Suppressor macrophage treated with lipopolysaccharide for 4 hours (primary cell): ENCODE measurements around the gene MAD1L1.

ENCODE experiments used
- DNase-seq: peaks from one replicate; pipeline ENCODE4 v3.0.0-alpha.2; 2020

MAD1L1 gene

DNA sequence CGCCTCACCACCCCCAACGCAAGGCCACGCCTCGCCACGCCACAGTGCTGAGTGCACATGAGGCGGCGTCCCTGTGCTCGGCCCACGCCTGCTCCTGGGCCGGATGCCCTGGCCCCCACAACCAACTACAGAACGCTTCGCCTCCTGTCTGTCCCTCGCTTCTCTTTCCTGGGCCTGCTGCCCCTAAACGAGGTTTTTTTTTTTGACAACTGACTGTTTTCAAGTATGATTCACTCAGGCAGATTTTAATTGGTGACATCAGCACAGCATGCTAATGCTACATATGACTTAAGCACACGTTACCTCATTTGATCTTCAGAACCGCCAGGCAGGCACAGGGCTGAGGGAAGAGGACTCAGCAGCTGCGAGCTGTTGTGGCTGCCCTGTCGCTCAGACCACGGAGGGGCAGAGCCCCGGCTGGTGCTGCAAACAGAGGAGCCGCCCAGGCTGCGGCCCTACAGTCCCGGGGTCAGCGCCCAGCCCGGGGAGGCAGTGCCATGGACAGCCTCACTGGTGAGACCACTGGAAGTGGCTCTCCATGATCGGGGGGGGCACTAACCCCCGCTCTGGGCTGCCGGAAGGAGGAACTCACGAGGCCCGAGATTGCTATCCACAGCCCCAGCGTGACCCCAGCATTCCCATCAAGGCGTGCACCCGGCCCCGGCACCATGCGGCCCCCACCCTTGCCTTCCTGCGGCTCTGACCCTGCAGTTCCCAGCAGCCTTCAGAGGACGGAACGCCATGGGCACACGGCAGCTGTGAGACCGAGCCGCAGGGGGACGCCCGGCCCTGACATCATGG, 212.8 kb downstream of the MAD1L1 start:
- peak; percentile 93 for DNase-seq

DNA sequence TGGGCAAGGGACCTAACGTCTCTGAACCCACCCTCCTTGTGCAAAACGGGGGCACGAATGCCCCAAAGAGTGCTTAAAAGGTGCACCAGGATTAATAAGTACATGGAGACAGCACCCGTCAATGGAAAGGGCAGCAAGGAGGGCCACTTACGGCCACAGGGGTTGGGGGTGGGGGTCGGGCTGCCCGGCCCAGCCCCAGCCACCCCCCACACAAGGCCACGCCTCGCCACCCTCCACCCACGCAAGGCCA, 213.4 kb downstream of the MAD1L1 start:
- DNase-seq, result no peak

GRCh38 chr7:2018569-2019460, 213.9 kb downstream of the MAD1L1 start:
- peak; percentile 87 for DNase-seq

- no peak for DNase-seq
Measured at GRCh38 chr7:2017914-2018568, 214.7 kb downstream of the MAD1L1 start.

- DNase-seq, result no peak
Measured at GRCh38 chr7:2017481-2017891, 215.3 kb downstream of the MAD1L1 start.

DNA sequence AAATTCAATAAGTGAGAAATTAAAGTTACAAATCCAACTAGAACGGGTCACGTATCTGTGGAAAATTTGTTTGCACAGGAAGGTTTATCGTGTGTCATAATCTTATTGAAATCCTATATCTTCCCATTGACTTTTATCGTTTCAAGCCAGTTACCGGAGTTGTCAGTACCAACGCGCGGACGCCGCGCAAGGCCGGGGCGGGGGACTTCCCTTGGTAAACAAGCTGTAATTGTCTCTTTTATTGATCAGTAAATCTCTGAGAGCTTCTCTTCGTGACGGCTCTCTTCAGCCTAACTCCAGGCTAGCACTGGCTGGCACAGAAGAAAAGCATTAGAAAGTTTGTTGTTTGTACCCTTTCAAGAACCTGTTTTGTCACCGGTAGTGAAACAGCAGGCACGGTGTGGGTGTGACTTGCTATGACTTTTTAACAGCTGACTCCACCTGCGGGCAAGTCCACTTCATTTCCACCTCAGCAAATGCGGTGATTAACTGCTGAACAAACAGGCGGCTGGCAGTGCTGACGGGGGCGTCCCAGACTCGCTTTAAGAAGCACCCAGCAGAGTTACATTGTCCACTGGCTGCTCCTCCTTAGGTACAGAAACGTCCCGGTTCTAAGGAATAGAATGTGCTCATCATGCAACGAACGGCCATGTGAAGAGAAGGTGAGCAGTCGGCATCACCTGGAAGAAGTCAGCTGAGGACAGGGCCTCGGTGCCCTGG, 215.8 kb downstream of the MAD1L1 start:
- DNase-seq, result no peak

DNA sequence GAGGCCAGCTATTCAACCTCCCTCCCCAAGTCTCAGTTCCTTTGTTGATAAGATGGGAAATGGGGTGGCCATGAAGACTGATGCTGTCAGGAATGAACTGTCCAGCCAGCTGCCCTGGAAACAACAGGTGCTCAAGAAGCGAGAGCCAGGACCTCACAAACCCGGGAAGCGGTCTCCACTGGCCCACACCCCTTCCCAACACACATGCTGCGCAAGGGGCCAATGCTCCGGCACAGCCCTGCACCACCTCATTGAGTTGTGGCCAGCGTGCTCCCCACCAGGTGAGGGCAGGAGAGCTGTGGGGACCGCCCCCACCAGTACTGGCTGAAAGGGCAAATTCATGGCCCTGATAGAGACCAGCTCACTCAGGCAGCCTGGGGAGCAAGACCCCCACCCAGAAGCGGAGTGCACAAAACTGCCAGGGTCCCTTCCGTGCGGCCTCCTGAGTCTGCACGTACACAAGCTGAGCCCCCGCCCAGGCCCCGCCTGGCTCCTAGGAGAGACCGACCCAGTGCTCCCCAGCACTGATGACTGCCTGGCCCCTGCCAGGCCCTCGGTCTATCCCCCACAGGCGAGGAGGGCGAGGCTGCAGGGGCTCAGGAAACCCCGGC, 216.6 kb downstream of the MAD1L1 start:
- DNase-seq, result no peak

- no peak for DNase-seq
Measured at GRCh38 chr7:2015251-2015871, 217.4 kb downstream of the MAD1L1 start.

DNA sequence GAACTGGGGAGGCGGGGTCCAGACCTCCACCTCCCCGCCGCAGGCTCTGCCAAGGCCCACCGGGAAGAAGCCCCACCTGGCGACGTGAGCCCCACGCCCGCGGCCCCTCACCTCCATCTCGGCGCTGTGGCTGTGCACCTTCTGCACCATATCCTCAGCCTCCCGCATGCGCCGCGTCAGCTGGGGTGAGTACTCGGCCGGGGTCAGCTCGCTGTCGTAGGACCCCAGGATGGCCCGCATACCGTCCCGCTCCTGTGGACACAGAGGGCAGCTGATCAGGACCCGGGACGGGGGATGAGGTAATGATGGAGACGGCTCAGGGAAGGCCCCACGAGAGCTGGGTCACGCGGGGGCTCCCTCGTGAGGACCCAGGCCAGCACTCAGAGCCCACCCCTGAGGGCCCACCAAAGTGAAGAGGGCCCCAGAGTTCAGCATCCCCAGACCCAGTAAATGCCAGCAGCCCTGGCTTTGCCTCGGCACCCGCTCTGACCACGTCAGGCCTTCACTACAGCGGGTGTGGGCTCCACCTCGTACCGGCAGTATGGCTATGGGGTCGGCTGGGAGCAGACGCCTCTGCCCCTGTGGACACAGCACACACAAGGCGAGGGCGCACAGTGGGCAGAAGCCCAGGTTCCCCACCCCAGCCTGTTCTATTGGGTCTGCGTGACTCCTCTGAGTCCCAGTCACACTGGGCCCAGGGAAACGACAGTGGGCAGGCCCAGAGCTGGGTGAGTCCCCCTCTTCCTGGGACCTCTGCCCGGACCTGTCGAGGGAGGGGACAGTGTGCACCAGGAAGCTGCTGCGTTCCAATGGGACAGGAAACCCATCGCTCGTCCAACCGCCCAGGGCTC, 218.1 kb downstream of the MAD1L1 start:
- no peak for DNase-seq

GRCh38 chr7:2013381-2014311, 219.1 kb downstream of the MAD1L1 start:
- no peak for DNase-seq

GRCh38 chr7:2012981-2013380, 219.8 kb downstream of the MAD1L1 start:
- no peak for DNase-seq

DNA sequence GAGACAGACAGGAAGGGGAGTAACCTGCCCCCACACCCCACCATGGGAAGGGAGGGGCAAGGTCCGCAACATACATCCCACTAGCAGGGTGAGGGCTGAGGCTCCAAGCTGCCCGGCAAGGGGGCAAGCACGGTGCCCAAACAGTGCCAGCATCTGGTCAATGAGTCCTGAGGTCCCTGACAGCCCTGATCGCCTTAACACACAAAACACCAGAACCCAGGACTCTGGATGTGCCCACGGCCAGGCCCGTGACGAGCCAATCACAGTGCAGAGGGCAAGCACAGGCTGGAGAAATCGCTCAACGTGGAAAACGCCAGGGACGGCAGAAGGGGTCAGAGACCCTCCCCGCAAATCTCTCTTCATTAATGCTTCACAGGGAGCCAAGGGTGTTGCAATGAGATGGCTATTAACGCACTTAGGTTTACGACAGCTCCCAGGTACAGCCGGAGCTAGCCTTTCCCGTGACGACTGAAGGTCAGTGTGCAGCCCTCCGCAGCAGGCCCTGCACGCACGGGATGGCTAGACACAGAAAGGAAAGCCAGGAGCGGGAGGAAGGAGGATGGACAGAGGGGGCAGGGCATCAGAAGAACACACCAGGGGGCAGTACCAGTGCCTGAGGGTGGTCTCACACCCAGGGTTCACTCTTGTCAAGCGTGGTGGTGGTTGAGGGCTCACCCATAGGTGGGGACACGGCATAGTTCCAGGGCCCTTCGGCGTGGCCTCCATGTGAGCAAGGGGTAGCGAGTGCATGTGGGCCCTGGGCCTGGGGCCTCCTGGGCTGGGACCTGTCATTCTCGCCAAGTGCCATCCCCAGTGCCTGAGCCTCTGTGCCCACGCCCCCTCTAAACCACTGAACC, 220.5 kb downstream of the MAD1L1 start:
- DNase-seq, result no peak

DNA sequence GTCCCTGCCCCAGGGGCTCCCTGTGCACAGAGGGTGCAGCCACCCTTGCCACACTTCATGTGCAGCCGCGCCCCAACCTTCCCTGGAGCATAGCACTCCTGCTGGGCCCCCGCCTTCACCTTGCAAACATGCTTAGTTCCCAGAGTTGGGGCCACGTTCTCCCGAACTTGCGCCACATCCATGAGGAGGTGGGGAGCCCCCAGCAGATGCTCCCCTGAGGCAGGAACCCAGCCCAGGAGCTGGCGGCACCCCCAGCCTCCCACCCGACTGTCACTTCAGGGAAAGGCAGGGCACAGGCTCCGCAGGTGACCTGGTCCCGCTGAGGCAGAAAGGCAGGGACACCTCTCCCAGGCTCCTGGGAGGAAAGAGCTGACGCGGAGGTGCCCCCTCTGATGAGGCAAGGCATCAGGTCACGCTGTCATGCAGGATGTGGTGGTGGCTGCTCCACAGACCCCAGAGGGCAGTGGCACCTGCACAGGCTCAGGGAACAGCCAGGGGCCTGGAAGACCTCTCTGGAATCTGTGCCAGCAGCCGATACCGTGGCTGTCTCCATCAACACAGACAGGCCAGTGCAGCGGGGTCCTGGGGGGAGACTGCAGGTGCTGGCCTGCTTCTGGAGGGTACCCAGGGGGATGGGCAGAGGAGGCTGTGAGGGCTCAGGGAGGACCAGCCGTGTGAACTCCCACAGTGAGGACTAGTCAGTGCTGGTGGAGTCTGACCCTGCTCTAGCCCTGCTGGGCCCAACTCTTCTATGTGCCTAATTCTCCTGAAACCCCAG, 221.3 kb downstream of the MAD1L1 start:
- DNase-seq, result no peak

DNA sequence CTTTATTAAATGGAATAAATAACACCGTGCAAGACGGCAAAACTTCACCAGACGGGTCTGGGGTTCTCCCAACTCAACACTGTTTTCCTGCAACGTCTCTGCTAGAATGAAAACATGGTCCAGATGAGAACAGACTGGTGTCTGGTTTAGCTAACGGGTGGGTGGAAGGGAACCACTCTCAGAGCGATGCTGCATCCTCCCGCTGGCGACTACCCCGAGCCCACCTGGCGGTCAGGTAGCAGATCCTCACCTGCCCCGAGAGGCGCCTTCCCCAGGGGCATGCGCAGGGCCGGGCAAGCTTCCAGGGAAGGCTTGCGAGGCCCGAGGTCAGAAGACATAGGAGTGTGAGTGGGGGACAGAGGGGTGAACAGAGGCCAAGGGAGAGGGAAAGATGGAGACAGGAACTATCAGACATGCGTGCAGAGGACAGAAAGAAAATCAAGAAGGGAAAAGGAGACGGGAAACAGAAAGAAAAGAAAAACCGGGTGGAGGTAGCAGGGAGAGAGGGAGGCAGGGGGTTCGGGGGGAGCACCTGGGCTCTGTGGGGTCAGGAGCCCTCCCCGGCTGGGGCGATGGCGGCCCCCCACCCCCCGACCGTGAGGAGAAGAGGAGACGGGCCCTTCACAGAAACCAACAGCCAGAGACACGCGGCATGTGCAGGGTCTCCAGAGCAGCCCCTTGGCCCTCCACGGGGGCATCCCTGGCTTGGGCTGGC, 222.0 kb downstream of the MAD1L1 start:
- DNase-seq, result no peak

DNA sequence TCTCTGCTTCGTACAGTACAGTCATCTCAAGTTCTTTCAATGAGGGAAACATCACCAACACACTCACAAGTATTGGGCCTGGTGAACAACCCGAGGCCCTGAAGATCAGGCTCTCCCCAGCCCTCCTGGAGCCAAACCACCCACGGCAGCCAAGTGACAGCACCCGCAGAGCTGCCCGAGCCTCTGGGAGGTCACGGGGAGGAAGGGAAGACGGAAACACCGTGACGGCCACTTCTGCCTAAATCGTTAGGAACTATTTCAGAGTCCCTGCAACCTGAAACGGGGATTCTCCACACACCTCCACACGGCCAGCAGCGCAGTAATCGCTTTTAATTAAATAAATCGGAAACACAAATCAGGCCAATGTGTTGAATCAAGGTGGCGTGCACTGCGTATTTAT, 222.6 kb downstream of the MAD1L1 start:
- DNase-seq, result no peak

DNA sequence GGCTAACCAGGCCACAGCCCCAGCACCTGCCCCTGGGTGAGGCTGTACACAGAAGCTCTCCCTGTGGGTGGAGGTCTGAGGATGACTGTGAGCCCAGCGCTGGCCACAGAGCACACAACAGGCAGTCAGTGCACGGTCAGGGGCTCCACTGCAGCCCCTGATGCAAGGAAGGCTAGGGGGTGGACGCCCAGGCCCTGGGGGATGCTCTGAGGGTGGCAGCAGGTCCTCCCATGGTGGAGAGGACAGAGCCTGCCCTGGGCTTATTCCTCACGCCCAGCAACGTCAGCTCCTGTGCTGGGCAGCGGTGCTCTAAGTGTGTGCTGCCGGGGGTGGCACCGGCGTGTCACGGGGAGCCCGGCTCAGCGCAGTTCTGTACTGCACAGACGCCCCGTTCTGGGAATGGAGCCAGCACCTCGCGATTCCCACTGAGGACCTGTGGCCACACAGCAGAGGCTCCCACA, 223.2 kb downstream of the MAD1L1 start:
- DNase-seq, result no peak

DNA sequence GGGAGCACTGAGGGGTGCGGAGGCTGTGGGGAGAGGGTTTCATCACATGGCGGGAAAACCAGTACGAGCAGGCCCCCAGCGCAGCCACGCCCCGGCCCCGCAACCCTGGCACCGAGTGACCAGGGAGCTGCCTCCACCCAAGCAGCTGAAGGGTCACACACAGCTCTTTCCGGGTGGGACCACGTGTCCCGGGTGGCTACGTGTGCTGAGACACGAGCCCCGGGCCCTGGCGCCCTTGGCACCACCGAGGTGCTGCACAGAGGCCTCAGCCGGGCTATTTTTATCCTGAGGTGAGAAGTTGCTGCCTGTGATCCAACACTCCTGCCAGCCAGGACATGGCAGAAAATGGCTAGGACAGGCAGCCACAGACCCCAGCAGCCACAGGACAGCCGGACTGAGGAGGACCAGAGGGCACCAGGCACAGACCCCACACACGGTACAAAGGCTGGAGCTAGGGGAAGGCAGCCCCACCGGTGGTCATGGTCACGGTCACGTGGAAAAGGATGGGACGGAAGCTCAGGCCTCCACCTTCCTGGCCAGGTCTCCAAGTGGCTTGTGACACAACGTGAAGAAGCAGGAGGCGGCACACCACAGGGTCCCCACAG, 223.7 kb downstream of the MAD1L1 start:
- DNase-seq, result no peak
